Inflammatory macrophage (primary cell): Measurements from ENCODE around the gene TKTL1.
"Not testable (repeated sequence)": the region's sequence is repeated elsewhere in the genome, so short reads cannot be mapped to it uniquely, and the experiment has no call there.

Source experiments
- DNase-seq, 2 donors: peaks; one replicate each; pipeline ENCODE4 v3.0.0-alpha.2; 2020 to 2022

The TKTL1 gene

GRCh38 chrX:154310616-154311536 is 15.3 kb downstream of the TKTL1 start:
- no peak for DNase-seq

GRCh38 chrX:154312116-154312515 is 16.5 kb downstream of the TKTL1 start:
- DNase-seq = no peak

DNA sequence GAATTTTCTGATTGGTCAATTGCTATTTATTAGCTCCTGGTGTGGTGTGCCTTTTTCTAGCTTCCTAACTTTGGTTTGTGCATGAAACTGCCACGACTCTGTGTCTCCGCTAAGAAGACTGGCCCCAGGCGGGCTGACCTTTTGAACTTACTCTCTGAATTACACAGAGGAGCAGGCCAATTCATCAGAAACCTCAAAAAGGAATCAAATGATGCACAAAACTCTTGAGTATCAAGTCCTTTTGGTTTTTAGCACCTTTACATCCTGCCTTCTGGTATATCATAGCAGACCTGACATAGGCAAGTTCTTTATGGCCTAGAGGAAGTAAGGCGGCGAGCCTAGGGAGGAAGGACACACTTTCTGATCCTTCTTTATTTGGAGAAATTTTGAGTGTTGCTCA is 17.6 kb downstream of the TKTL1 start:
- DNase-seq = no peak

- DNase-seq = no peak
Measured at GRCh38 chrX:154315416-154315815, 19.8 kb downstream of the TKTL1 start.

DNA sequence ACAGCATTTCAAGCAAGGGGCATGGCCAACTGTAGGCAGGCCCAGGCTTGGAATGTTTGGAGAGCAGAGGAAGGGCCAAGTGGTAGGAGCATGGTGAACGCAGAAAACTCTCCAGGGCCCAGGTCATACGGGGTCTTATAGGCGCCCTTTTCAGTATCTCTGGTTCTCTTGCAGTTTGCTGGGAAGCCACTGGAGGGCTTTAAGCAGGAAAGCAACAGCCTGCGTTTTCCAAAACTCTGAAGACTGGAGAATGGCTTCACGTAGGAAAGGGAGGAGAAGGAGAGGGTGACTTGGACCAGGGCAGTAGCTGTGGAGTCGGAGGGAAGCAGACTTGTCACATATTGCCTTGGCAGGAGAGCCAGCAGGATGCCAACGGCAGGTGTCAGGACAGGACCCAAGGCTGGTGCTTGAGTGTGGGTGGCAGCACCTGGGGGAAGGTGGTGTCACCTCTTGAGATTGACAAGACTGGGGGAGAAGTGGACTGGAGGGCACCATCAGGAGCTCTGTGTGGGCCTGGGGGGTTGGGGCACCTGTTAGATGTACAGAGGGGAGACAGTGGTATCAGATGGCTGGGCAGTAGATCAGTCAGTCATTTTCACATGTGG is 21.9 kb downstream of the TKTL1 start:
- DNase-seq = peak in 1 of 2 donors; percentile 9

DNA sequence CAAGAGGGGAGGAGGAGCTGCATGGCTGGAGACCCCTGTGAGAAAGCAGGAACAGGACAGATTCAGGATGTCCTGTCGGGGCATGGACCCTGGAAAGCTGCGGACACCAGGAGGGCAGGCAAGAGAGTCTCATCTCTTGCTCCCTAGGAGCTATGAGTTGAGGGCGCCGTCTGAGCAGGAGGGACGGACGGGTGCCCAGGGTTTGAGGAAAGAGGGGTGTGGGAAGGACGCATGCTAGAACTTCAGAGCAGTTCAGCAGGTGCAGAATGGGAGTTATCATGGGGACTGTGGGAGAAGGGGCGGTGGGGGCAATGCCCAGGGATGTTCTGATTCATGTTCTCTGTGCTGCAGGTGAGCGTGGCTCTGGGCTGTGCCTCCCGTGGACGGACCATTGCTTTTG is 24.8 kb downstream of the TKTL1 start:
- DNase-seq = no peak

GRCh38 chrX:154321152-154321551 is 25.6 kb downstream of the TKTL1 start:
- DNase-seq = no peak

DNA sequence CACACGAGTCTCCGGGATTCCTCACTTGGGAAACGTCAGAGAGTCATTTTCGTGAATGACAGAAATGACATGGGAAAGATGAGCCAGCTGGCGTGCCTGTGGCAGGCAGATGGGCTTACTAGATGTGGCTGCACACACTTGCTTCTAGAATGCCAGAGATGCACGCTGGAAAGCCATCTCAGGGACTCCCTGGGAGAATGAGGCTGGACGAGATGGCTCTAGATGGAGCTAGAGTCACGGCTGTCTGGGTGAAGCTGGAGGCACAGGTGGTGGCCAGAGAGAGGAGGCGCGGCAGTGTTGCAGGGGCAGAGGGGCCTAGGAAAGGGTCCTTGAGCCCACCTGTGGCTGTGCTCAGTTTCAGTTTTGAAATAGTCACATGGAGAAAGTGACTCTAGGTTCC is 26.0 kb downstream of the TKTL1 start:
- no peak for DNase-seq

- DNase-seq = no peak
Measured at GRCh38 chrX:154322890-154323289, 27.3 kb downstream of the TKTL1 start.

GRCh38 chrX:154323537-154323936 is 27.9 kb downstream of the TKTL1 start:
- no peak for DNase-seq

- no peak for DNase-seq
Measured at GRCh38 chrX:154325541-154325940, 29.9 kb downstream of the TKTL1 start.

- peak; percentile 22 to 24 for DNase-seq
Measured at GRCh38 chrX:154327038-154327820, 31.6 kb downstream of the TKTL1 start.

- no peak for DNase-seq
Measured at GRCh38 chrX:154328646-154329045, 33.1 kb downstream of the TKTL1 start.

DNA sequence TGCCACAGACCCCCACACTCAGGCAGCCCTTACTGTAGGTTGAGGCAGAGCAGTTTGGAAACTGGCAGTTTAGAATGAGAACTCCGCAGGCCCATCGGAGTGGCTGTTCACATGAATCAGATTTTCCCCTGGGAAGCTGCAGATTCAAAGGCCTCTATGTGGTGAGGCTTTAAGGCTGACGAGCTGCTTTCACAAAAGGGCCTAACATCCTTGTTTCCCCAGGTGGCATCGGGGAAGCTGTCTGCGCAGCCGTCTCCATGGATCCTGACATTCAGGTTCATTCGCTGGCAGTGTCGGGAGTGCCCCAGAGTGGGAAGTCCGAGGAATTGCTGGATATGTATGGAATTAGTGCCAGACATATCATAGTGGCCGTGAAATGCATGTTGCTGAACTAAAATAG is 33.7 kb downstream of the TKTL1 start:
- DNase-seq = no peak

DNA sequence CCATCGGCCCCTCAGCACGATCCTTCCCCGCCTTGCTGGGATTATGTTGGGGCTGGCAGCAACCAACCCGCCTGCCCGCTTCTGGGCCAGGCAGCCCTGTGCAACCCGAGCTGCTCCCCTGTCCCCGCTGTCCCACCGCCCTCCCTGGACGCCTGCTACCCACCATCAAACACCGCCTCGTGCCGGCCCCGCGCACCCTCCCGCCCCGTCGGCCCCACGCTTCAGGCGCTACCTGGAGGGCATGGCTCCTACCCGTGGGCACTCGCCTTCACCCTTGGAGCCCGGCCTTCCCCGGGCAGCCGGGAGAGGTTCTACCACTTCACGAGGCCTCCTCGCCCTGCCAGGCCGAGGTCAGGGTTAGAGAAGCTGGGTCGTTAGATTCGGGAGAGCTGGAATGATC is 37.0 kb downstream of the TKTL1 start:
- no peak for DNase-seq

GRCh38 chrX:154333116-154333515 is 37.5 kb downstream of the TKTL1 start:
- DNase-seq = no peak

DNA sequence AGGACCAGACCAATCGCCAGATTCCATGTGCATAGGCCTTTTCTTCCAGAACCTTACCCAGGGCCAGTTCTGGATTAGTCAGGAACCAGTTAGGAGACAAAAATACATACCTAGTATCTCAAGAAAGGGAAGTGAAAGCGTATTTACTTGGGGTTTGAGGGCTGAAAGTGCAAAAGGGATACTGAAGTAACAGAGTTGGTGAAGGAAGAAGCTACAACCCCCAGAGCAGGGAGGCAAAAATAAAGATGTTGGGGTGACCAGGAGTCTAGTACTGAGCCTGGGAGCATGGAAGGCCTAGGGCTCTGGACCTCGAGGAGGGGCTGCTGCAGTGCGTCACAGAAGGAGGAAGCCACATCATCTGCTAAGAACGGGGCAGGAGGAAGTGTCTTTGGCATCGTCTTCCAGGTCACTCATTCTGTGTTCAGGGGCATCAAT is 38.3 kb downstream of the TKTL1 start:
- peak; percentile 18 to 25 for DNase-seq

DNA sequence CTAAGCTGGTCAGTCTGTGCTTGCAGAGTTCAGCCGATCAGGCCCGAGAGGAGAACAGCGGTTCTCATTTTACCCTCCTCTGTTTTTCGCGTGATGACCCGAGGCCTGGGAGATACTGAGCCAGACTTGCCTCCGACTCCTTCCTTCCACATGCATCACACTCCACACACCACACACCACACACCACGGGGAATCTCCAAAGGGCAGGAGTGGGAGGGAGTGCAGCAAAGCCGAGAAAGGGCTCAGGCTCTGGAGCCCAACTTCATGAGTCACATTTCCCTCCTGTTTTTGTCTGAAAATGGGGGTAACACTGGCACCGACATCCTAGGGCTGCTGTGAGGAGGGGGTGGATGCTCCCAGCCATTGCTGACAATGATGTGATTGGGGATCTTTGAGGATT is 38.9 kb downstream of the TKTL1 start:
- DNase-seq = peak in 1 of 2 donors; percentile 40

GRCh38 chrX:154341399-154342298 is 46.1 kb downstream of the TKTL1 start:
- DNase-seq = not testable (repeated sequence)

DNA sequence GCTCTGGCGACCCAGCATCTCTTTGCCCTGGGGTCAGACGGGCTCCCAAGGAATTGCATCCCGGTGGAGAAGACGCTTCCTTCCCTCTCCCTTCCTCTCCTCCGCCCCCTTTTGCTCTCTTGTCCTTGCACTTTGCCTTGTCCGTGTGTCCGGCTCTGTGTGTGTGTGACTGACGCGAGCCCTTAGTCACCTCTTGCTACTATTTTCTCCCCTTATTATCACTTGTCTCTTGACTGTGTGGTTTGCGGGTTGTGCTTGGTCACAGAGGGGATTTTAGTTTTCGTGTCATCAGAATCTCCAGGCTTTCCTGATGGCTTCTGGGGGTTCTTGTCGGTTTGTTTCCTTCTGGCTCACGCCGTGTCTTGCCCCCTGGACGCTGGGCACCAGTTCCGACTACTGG is 47.5 kb downstream of the TKTL1 start:
- DNase-seq = not testable (repeated sequence)

DNA sequence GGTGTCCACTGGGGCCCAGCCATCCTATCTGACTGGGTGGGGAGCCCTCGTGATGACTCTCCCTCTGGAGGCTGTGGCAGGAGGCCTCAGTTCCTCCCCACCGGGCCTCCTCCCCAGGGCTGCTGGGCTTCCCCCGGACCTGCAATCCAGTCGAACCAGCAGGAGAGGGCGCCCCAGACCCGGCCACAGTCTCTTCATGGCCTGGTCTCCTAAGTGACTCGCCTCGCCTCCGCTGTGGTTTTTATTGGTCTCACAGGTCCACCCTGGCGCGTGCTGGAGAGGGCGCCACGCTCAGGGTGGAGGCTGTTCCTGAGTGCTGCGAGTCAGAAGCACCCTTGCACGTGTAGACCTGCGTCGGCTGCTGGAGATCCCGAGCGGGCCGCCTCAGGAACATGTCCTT is 48.0 kb downstream of the TKTL1 start:
- DNase-seq = not testable (repeated sequence)

DNA sequence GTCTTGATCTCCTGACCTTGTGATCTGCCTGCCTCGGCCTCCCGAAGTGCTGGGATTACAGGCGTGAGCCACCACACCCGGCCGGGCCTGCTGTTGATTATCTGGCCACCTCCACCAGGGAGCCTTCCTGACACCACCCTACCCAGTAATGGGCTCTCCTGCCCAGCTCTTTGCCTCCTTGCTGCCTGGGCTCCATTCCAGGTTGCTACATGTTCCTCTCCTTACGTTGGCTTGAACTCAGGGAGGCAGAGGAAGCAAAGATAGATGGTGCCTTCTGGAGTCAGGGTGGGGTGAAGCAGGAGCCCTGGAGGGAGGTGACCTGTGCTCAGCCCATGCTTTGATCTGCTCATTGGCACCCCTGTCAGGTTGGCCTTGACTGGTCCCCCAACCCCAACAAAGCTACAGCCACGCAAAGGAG is 52.5 kb downstream of the TKTL1 start:
- DNase-seq = no peak
